GM12801 (cell line): Measurements from ENCODE around the gene RNU6-9.

Experiments used
- CTCF ChIP-seq: IDR thresholded peaks from one replicate; pipeline ENCODE4 v1.5.1; 2011; ENCODE audit warnings: control low read depth; ENCODE audit not compliant: insufficient read length; ENCODE audit errors: extremely low read depth

Gene RNU6-9

GRCh38 chr19:850979-851335 lies 42.3 kb upstream of the RNU6-9 start:
- TF ChIP-seq CTCF: no peak

GRCh38 chr19:852136-853013 lies 40.9 kb upstream of the RNU6-9 start, which contains the start of gene ELANE:
Gene ELANE, plus strand, starts transcription at chr19:852303. Its CDS starts 26 bp downstream, at chr19:852329.
- TF ChIP-seq CTCF: no peak

- no peak for TF ChIP-seq CTCF
Measured at GRCh38 chr19:853014-853585, 40.2 kb upstream of the RNU6-9 start.

- no peak for TF ChIP-seq CTCF
Measured at GRCh38 chr19:854549-854948, 38.7 kb upstream of the RNU6-9 start.

- no peak for TF ChIP-seq CTCF
Measured at GRCh38 chr19:855142-855541, 38.1 kb upstream of the RNU6-9 start.

GRCh38 chr19:855566-856120 lies 37.6 kb upstream of the RNU6-9 start:
- no peak for TF ChIP-seq CTCF

GRCh38 chr19:858284-858683 lies 35.0 kb upstream of the RNU6-9 start:
- no peak for TF ChIP-seq CTCF
